A172 (cell line): ENCODE data around the gene TIMP2. TPM values are rescaled to one million over a fixed set of nuclear protein-coding genes. Genes with fewer than 3 reads are reported as not detected.
"Not testable (repeated sequence)": the region's sequence is repeated elsewhere in the genome, so short reads cannot be mapped to it uniquely, and the experiment has no call there.

Source experiments
- DNase-seq: peaks from one replicate; pipeline ENCODE4 v3.0.0-alpha.2; 2015; ENCODE audit warnings: low spot score
- total RNA-seq: library from RNA; depleted of rRNA; stranded (reverse); fragments of >200 nt; shearing (Covaris generic); gene quantifications from 2 replicates; pipeline ENCODE4 v1.2.3, GENCODE V29; 2014

TIMP2 gene
- total RNA-seq, 1 experiment from 2014 or later, result 257 TPM

DNA sequence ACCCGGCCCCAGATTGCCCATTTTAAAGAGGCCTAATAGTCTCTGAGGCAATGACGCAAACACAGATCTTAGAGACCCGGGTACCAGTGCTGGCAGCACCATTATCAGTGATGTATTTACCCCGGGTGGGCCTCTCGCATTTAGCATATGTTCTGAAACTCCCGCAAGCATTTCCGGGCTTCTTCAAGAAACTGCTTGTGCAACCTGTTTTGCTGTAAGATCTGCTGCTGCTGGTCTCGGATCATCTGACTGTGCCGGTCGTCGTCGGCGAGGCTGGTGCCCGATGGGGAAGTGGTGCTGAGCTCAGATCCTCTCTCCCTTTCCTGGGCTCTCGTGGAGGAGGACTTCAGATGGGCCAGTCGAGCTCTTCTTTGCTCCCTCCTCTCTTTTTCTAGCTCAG is 34.7 kb downstream of the TIMP2 start:
- DNase-seq, result no peak

DNA sequence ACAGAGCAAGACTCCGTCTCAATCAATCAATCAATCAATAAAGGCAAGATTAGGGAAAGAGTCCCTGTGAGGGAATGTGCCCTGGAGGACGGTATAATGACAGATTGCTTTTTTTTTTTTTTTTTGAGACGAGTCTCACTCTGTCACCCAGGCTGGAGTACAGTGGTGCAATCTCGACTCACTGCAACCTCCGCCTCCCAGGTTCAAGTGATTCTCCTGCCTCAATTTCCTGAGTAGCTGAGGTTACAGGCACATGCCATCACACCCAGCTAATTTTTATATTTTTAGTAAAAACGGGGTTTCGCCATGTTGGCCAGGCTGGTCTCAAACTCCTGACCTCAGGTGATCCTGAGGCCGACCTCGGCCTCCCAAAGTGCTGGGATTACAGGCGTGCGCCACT is 35.1 kb downstream of the TIMP2 start:
- DNase-seq, result not testable (repeated sequence)

DNA sequence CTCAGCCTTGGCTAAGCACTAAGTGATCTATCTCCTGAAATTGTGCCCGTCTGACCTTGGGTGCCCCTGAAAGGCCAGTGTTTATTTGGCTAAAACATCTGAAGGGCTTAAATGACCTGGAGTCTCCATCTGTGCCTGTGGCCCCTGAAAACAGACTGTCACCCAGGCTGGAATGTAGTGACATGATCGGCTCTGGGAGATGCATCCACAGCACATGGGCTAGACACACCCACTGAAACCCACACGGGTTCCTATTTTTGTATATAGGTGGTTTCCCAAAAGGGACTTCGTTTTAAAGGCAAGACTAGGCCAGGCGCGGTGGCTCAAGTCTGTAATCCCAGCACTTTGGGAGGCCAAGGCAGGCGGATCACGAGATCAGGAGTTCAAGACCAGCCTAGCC is 35.7 kb downstream of the TIMP2 start:
- DNase-seq, result no peak

DNA sequence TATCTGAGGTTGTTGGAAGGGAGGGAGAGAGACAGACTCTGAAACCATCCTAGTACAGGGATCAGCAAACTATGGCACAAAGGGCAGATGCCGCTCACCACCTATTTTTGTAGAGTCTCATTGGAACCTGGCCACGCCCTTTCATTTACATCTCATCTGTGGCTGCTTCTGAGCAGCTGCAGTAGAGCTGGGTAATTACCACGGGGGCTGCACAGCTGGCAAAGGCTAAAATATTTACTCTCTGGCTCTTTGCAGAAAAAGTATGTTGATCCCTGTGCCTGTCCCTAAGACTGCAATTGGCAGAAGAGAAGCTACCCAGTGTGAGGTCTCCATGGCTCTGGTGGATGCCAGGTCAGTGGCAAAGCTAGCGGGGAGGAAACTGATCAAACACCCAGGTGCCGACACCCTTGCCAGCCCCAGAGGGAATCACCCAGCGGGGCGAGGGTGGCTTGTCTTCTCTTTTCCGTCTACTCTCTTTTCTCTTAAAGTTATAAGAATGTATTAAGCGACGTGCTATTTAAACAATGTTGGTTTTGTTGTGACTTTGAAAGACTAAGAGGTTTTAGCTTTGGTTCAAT is 36.2 kb downstream of the TIMP2 start:
- DNase-seq, result no peak

DNA sequence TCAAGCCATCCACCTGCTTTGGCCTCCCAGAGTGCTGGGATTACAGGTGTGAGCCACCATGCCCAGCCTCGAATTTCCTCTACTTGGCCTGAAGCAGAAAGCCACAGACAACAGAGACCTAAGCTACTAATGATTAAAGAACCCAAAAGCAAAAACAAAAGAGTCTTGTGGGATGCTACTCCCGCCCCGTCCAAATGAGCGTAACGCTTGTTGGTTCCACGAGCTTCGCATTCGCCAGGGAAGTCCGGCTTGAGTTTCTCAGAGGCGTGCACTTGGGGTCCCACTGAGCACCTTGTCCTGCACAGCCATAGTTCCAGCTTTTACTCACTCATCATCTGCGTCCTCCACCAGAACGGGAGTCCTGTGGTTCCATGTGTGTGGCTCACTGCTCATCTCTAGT is 38.2 kb downstream of the TIMP2 start:
- no peak for DNase-seq

DNA sequence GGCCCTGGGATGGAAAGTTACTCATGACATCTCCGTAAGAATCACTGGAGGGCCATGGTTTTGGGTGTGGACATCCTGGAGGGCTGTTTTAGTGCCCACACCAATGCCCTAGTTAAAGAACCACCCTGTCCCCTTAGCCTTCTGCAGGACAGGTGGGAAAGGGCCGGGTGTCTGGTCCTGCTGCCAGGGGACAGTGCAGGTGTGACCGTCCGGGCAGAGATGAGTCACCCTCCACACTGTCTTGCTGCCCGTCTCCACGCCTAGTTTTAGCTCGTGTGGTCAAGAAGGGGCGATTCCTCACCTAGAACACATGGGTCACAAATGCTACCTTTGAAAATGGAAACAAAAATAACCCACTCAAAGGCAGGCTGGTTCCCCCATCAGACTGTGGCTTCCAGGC is 39.2 kb downstream of the TIMP2 start:
- DNase-seq, result peak; percentile 51

DNA sequence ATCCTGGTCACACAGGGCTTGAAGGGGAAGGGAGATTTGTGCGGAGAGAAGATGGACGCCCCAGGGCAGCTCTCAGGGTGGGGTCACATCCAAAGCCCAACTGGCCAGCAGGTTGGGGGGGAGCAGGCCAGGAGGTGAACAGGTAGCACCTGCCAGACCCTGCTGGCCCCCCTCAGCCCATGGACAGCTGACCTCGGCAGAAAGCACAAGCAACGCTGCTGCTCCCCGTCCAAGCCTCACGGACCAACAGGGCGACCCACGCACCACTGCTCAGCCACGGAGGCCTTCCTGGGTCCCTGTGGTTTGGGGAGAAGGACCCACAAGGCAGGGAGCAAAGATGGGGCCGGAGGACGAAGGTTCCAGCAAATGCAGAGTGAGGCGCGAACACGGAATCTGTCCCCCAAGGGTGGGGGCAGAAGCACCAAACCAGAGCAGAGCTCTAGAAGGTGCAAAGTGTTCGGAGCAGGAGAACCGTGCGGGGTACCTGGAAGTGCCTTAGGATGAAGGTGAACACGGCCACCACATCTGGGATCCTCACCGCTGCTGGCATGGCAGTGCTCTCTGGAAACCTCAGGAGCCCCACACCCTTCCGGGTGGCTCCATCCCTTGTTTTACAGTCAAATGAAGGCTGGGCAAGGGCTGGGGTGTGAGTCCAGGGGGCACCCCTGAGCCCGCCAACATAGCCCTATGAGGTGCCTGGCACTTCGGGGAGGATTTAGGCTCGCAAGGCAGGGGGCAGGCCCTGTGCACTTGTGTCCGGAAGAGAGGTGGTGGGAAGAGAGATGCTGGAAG is 40.1 kb downstream of the TIMP2 start:
- DNase-seq, result no peak

DNA sequence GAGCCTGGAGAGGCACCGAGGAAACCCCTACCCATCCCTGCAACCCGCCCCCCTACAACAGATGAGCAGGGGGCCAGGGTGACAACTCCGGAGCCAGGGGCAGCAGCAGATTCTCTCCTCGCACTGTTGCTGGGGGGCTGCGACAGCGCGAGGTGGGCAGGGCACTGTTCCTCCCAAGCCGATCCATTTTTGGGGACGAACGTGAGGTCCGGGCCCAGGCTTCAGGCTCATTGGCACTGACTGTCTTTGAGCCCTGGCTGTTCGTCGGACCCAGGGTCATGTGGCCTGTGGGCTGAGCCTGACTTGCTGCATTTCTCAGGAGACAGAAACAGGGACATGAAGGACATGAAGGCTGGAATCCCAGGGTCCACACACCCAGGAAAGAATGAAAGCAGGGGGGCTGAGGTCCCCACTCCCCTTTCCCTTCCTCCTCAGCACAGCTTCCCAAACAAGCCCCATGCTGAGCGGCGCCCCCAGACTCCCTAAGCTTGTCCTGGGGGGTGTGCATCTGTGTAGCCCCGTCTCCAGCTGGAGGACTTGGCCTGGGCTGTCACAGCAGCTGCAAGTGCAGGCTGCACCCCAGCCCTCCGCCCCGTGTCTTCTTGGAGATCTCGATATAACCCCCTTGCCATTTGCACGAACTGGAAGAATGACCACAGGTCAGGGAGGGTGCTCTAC is 40.9 kb downstream of the TIMP2 start:
- DNase-seq, result no peak

DNA sequence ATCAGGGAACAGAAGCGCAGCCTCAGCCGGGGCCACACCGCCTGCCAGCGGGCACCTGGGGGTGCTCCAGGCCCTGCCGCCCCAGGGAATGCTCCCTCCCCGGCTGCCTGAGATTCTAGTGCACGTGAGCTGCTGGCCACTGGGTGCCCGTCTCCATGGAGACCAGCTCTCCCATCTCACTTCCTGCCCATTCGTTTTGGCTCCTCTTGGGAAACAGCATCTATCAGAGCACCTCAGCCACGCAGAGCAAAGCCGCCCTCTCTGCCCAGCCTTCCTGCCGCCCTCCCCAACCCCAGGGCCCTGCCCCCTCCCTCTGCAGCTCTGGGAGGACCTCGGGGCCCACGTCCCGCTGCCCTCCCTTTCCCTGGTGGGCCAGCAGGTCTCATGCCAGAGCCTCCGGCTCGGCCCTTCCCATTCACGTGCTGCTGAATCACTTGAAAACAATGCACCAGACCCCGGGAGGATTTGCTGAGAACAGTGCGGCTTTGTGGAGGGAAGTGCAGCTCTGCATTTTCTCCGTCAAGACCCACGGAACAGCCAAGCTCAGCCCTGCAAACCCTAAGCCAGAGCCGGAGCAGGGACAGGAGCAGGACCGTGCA is 41.6 kb downstream of the TIMP2 start:
- peak; percentile 98 for DNase-seq

DNA sequence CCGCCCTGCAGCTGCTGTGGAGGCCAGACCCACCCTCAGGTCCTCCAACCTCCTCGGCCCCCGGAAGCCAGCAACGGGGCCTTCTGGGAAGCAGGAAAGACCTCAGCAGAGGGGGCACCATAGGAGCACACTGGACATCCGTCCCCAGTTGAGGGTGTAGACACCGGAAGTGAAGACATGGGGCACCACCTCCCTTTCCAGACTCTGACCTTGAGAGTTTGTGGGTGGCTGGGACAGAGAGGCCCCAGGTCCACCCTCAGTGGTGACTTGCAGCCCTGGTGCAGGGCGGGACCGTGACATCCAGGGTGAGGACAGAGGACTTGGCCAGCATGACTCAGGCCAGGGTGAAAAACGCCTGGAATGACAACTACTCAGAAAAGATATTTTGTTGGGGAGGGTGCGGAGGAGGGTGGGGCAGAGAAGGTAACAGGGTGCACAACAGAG is 42.1 kb downstream of the TIMP2 start:
- DNase-seq, result peak; percentile 98

DNA sequence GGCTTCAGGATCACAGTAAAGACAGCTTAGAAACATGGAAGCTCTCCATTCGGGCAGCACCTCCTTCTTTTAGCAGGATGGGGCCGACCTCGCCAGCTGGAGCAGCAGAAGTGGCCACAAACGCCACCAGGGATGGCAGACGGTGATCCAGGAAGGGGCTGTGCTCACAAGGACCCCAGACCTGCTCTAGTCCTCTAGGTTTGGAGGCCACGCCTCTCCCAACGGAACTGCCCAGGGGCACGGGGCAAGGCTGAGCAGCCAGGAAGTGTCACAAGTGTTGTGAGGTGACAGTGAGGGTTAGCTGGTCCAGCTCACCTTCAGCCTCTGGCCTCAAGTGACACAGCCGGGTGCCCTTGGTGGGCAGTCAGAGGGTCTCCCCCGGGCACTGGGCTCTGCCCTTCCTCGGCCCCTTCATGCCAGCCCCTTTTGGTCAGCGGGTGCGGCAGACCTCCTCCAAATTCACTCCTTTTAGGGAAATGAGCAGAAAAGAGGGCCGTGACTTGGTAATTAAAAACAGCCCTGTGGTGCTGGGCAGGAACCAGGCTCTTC is 42.6 kb downstream of the TIMP2 start:
- no peak for DNase-seq

DNA sequence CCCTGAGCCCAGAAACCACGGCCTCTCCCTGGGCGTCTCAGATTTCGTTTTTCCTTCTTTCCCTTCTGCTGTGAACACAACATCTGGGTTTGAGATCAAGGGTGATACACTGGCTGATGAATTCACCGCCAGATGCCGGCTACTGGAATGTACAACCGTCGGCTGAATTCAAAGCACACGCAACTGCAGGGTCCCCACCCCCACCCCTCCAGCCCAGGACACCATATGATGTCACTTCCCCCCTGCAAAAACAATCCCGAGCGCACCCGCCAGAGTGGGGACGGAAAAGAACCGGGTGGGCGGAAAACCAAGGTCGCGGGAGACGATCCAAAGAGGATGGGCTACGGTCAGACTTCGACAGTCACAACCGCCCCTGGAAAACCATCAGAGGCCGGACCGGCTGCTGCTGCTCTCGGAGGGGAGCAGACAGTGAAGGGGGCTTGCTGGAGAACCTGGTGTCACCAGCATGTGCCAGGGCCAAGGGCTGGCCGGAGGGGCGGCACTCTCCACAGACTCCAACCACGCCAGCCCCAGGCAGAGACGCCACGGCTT is 45.5 kb downstream of the TIMP2 start:
- peak; percentile 44 for DNase-seq

DNA sequence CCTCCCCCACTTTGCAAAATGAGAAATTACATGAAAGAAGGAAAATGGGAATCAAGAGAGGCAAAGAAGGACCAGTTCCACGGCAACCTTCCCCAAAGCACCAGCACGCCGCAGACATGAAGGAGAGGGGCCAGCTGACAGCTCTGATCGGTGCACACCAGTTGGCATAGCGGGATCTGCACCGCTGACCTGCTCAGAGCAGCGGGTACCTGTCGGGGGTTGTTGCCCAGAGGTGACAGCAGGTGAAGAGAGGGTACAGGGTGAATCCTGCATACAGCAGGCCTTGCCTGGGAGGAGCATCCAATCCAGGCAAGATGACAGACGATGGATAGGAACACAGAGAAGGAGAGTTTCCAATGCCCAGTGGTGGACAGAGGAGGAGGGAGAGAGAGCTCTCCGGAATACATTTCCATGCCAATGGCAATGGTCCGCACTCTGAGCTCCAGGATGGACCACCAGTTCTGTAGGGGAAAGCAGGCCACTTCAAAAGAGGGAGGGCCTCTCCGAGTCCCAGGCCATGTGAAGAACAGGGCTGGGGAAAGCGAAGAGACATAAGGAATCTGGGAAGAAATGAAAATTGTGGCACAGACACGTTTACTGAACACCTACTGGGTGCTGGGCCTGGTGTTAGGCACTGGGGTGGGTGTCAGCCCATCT is 46.2 kb downstream of the TIMP2 start:
- no peak for DNase-seq

DNA sequence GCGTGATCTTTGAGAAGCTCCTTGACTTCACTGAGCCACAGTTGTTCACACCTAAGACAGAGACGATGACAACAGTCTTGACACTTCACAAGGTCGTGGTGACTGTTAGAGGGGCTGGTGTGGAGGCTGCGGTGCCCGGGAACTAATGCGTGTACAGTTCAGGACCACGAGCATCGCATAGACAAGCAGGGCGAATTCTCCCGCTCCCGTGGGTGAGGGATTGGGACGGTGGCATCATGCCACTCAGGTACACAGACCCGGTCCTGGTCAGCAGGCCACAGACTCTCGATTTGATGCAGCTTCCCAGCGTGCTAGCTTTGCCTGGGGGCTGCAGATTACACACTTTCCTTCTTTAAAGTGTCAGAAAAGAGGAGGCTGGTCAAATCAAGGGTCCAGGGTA is 46.9 kb downstream of the TIMP2 start:
- no peak for DNase-seq

DNA sequence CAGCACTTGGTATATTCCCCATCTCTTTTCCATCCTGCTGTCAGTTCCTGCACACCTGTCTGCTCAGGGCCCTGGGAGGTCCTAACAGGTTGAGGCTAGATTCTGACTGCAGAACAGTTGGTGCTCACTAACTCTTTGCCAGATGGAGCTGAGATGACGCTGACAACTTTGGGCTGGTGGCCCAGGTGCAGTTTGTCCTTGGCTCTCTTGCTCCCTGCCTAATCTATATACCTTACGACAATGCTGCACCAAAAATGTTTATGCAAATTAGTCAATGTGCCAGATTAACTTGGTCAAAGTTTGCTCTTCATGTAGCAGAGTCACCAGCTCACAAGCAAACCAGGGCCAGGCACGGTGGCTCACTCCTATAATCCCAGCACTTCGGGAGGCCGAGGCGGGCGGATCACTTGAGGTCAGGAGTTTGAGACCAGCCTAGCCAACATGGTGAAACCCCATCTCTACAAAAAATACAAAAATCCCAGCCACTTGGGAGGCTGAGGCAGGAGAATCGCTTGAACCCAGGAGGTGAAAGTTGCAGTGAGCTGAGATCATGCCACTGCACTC is 48.2 kb downstream of the TIMP2 start:
- DNase-seq, result not testable (repeated sequence)

DNA sequence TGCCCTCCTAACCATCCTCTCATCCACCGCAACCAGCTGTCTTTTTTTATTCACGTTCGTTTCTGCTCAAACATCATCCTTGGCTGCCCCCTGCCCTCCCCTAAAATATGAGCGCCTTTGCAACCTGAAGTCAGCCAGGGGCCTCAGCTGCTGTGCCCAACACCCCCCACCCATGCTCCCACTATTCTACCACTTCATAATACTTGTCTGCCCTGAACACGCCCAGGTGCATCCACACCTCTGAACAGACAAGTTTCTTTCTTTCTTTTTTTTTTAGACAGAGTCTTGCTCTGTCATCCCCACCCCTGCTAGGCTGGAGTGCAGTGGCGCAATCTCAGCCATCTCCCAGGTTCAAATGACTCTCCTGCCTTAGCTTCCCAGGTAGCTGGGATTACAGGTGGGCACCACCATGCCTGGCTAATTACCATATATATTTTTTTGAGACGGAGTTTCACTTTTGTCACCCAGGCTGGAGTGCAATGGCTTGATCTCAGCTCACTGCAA is 49.0 kb downstream of the TIMP2 start:
- DNase-seq, result no peak

DNA sequence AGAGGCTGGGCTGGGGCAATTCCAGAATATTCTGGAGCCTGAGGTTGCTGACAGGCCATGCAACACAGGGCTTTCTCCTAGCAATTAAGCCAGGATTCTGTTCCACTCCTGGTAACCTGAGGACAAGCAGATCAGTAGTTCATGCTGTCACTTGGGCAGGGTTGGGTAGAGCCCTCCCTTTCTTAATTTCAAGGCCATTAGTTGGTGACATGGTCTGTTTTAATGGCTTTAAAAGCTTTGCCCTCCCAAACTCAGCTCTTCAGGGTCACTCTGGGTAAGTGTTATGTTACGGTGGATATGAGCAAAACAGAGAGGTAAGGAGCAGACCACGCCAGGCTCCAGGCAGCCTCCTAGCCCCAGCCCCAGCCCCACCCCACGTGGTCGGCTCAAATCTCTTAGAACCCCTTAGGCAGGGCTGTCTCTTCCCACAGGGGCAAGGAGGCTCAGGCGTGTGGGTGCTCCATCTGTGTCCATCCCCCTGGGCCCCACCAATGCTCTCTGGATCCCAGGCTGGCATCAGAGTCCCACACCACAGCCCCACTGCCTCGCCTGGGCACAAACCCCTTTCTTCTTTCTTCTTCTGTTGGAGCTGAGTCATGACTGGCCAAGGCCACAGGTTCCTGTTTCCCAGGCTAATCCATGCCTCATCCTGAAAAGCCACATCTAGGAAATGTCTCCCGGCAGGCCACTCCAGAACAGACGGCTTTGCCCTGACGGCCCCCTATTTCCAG is 49.7 kb downstream of the TIMP2 start:
- DNase-seq, result peak; percentile 81

DNA sequence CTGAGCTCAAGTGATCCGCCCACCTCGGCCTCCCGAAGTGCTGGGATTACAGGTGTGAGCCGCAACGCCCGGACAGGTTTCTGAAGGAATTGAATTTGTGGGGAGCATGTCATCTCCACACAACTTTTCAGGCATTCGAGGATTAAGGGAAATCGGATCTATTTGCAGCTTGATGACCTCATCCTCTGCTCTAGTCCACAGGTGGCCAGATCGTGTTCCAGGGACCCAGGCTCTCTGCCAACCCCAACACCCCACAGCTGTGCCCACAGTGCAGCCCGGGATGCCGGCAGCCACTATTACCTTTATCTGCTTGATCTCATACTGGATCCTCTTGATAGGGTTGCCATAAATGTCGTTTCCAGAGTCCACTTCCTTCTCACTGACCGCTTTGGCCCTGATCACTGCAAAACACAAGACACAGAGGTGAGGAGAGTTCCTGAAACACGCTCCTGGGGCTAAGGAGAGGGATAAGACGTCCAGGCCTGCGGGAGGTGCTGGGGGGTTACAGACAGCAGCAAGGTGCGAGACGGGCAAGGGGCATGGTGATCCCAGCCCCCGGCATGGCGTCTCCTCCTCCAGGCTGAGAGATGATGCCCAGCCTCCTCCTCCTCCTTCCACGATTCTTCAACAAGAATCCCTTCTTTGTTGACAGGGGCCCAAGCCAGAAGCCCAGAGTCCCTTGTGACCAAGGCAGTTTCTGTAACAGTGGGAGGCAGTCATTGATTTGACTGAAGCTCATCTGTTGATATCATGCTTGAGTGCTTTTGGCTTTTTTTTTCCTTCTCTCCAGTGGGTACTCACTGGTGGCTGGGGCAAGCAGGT is 51.5 kb downstream of the TIMP2 start:
- peak; percentile 97 for DNase-seq

DNA sequence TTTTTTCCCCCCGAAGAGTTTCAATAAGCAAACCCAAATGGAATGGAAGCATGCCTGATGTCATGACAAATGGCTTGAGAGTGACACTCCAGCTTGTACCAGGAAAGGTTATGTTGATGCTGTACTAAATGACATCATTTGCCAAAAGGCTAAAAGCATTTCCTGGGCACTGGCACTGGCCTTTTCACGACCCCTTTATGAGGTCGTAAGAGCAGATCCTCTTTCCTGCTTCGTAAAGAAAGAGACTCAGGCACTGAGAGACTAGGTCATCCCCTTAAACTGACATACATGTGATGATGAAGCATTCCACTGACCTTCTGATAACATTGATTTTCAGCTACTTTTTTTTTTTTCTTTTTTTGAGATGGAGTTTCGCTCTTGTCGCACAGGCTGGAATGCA is 52.7 kb downstream of the TIMP2 start:
- peak; percentile 42 for DNase-seq
